K562 (cell line): ENCODE data around the gene SLC16A12. TPM values are rescaled to one million over a fixed set of nuclear protein-coding genes. Genes with fewer than 3 reads are reported as not detected.

Source experiments
- ATAC-seq: fragments of 200-7000 bp; cut with Tn5 transposase; 3 replicates; pipeline ENCODE4 v1.9.1; 2020; ENCODE audit warnings: moderate library complexity
- BruUV-seq: library from RNA; stranded (reverse); fragments of 400-500 nt; replicated peaks from 2 replicates; lab custom pipeline; 2021; lab: Mats Ljungman, UMichigan
- CTCF ChIA-PET: fragments of 300-600 bp; formaldehyde crosslinking; extraction: SDS; loops from one replicate; lab custom pipeline; 2021; ENCODE audit warnings: low intra/inter-chr PET ratio; lab: Yijun Ruan, JAX
- POLR2A ChIA-PET: fragments of 300-600, 350-650 bp; sonication (Branson Sonifier 250); formaldehyde crosslinking; extraction: SDS; loops from one replicate; lab custom pipeline; 2021; ENCODE audit warnings: antibody characterized with exemption, inconsistent platforms; lab: Yijun Ruan, JAX
- DNase-seq, 4 experiments: peaks; one replicate each; pipeline versions ENCODE4 v3.0.0 to v3.0.0-alpha.2; 2011 to 2018; ENCODE audit warnings: low spot score in 3 of 4, mixed read lengths in 3 of 4; ENCODE audit errors: extremely low read depth in 1 of 4
- FAIRE-seq: peaks from 2 replicates; lab custom pipeline; 2011; peaks lifted over from hg19 to GRCh38; lab: Jason Lieb, UNC
- H2AFZ ChIP-seq: 2 replicates; pipeline ENCODE4 v1.6.0; 2011; ENCODE audit warnings: low read depth, low read length, control low read depth, inconsistent platforms
- H3K27ac ChIP-seq: fragments of 200-600 bp; 3 replicates; pipeline ENCODE4 v1.8.0; 2011; ENCODE audit warnings: low read depth, mild to moderate bottlenecking, control low read depth, inconsistent platforms, low read length, moderate library complexity, mixed read lengths; ENCODE audit errors: extremely low read depth
- H3K27me3 ChIP-seq, 2 experiments: fragments of 300-600 bp in 1 of 2; 2 replicates in 1 of 2; 3 replicates in 1 of 2; pipeline versions ENCODE4 v1.6.0 to v1.8.0; 2011; ENCODE audit warnings: inconsistent platforms in 2 of 2, low read length in 2 of 2, mild to moderate bottlenecking in 1 of 2, mixed read lengths in 1 of 2, moderate library complexity in 1 of 2; ENCODE audit not compliant: control insufficient read depth in 2 of 2, insufficient read depth in 2 of 2
- H3K36me3 ChIP-seq: fragments of 300-600 bp; 3 replicates; pipeline ENCODE4 v1.8.0; 2011; ENCODE audit warnings: mild to moderate bottlenecking, low read length, inconsistent platforms; ENCODE audit not compliant: control insufficient read depth, insufficient read depth
- H3K4me1 ChIP-seq, 2 experiments: fragments of 200-600 bp in 1 of 2; replicated peaks in 1 of 2; 2 replicates in 1 of 2; 3 replicates in 1 of 2; pipeline versions ENCODE4 v1.5.1 to v1.8.0; 2011; ENCODE audit warnings: inconsistent platforms in 2 of 2, low read length in 2 of 2, mild to moderate bottlenecking in 1 of 2, mixed read lengths in 1 of 2, moderate library complexity in 1 of 2; ENCODE audit not compliant: control insufficient read depth in 2 of 2, insufficient read depth in 2 of 2
- H3K4me2 ChIP-seq: 2 replicates; pipeline ENCODE4 v1.6.1; 2011; ENCODE audit warnings: low read length, control low read depth, inconsistent platforms, mixed read lengths; ENCODE audit not compliant: insufficient read depth
- H3K4me3 ChIP-seq: fragments of 200-600 bp; sonication (generic), shearing (Covaris generic); 2 replicates; pipeline ENCODE4 v1.5.1; 2016; ENCODE audit warnings: control low read depth, inconsistent platforms
- H3K79me2 ChIP-seq: fragments of 200-600 bp; 3 replicates; pipeline ENCODE4 v1.8.0; 2011; ENCODE audit warnings: low read length, inconsistent platforms; ENCODE audit not compliant: control insufficient read depth, insufficient read depth
- H3K9ac ChIP-seq, 2 experiments: 2 replicates each; pipeline versions ENCODE4 v1.6.0 to v1.6.1; 2011; ENCODE audit warnings: low read depth in 2 of 2, low read length in 2 of 2, control low read depth in 1 of 2, inconsistent platforms in 1 of 2, mild to moderate bottlenecking in 1 of 2, mixed read lengths in 1 of 2; ENCODE audit not compliant: insufficient read depth in 1 of 2
- H3K9me1 ChIP-seq: one replicate; pipeline ENCODE4 v1.6.0; 2011; ENCODE audit warnings: inconsistent platforms, mild to moderate bottlenecking, low read length, moderate library complexity; ENCODE audit not compliant: control insufficient read depth, insufficient read depth
- H3K9me3 ChIP-seq: replicated peaks from 2 replicates; pipeline ENCODE4 v1.5.1; 2011; ENCODE audit warnings: low read depth, low read length, inconsistent platforms; ENCODE audit not compliant: control insufficient read depth, insufficient read depth
- H4K20me1 ChIP-seq: replicated peaks from 2 replicates; pipeline ENCODE4 v1.6.1; 2011; ENCODE audit warnings: low read length, inconsistent platforms, mixed read lengths; ENCODE audit not compliant: control insufficient read depth, insufficient read depth
- CEBPB ChIP-seq: fragments of 450-650 bp; IDR thresholded peaks from 2 replicates; pipeline ENCODE4 v1.6.1; 2016; ENCODE audit warnings: missing genetic modification characterization, missing compliant biosample characterization
- FOXP1 ChIP-seq: sonication (generic); formaldehyde crosslinking; IDR thresholded peaks from 2 replicates; pipeline ENCODE4 v1.8.0; 2022; ENCODE audit warnings: mild to moderate bottlenecking, missing genetic modification reagents
- MBD2 ChIP-seq: sonication (generic); IDR thresholded peaks from 2 replicates; pipeline ENCODE4 v1.6.1; 2016; ENCODE audit warnings: low read depth, borderline replicate concordance
- NCOA6 ChIP-seq: fragments of 450-650 bp; IDR thresholded peaks from 2 replicates; pipeline ENCODE4 v1.6.1; 2017; ENCODE audit warnings: mild to moderate bottlenecking
- RBM34 ChIP-seq: fragments of 200-400 bp; formaldehyde crosslinking; IDR thresholded peaks from 2 replicates; pipeline ENCODE4 v1.6.1; 2018; ENCODE audit warnings: low read length, borderline replicate concordance; ENCODE audit not compliant: insufficient read depth
- SPI1 ChIP-seq: IDR thresholded peaks from 2 replicates; pipeline ENCODE4 v1.6.1; 2011; ENCODE audit warnings: low read depth, low read length, control low read depth, borderline replicate concordance
- TCFL5 ChIP-seq: fragments of 250-450 bp; sonication (Bioruptor Pico); conservative IDR thresholded peaks from 2 replicates; pipeline ENCODE4 v1.6.1; 2021; ENCODE audit warnings: mild to moderate bottlenecking, moderate library complexity, matching md5 sums
- TEAD4 ChIP-seq, 2 experiments: sonication (generic) in 1 of 2; formaldehyde crosslinking in 1 of 2; IDR thresholded peaks; 2 replicates each; pipeline versions ENCODE4 v1.6.1 to v1.8.0; 2012 to 2022; ENCODE audit warnings: borderline replicate concordance in 1 of 2, inconsistent platforms in 1 of 2, low read length in 1 of 2, mild to moderate bottlenecking in 1 of 2, missing genetic modification reagents in 1 of 2
- WGBS: fragments of 100-300 bp; shearing (Covaris generic); methylation state at CpG from one replicate; pipeline ENCODE4 v1.1.6; 2016; ENCODE audit warnings: low coverage, mixed read lengths; ENCODE audit not compliant: insufficient coverage; ENCODE audit errors: missing lambda C conversion rate; 5-methylcytosine and 5-hydroxymethylcytosine counted together
- in situ Hi-C: fragments of 300-500 bp; cut with MboI; formaldehyde crosslinking; loops from 4 replicates; pipeline ENCODE4 v1.15.0; 2018; ENCODE audit warnings: inconsistent platforms, mixed read lengths
- intact Hi-C: fragments of 100-400 bp; cut with micrococcal nuclease; formaldehyde crosslinking; loops from 2 replicates; pipeline ENCODE4 v1.14.2; 2022
- polyA plus RNA-seq, 8 experiments: library from polyadenylated mRNA; depleted of rRNA in 4 of 8; stranded (reverse) in 5 of 8; unstranded in 3 of 8; fragments of >200 nt; fragmentation: Nextera tagmentation in 2 of 8; fragmentation: Illumina TruSeq in 1 of 8; extraction: Ambion mirVana in 2 of 8; extraction: Trizol in 1 of 8; gene quantifications; 2 replicates each; pipeline versions ENCODE4 v1.2.1 to v1.2.3, GENCODE V29; 2011 to 2014; ENCODE audit warnings: inconsistent platforms in 1 of 8, missing spikeins in 1 of 8
- total RNA-seq, 7 experiments: library from RNA; depleted of rRNA in 6 of 7; stranded (reverse); fragments of >200 nt in 6 of 7; fragmentation: Illumina TruSeq in 2 of 7; extraction: Trizol in 2 of 7; gene quantifications; 2 replicates each; pipeline versions ENCODE4 v1.2.1 to v1.2.3, GENCODE V29; 2011 to 2021; ENCODE audit warnings: low replicate concordance in 1 of 7
- TF ChIP-seq, protein P1 (sequence below): sonication (generic); IDR thresholded peaks from 2 replicates; pipeline ENCODE4 v1.6.1; 2016

The SLC16A12 gene
- total and polyA plus RNA-seq, 9 of the 15 experiments (the other 6 are each of a cell fraction or from before 2014, with no cell fraction given), result not detected

DNA sequence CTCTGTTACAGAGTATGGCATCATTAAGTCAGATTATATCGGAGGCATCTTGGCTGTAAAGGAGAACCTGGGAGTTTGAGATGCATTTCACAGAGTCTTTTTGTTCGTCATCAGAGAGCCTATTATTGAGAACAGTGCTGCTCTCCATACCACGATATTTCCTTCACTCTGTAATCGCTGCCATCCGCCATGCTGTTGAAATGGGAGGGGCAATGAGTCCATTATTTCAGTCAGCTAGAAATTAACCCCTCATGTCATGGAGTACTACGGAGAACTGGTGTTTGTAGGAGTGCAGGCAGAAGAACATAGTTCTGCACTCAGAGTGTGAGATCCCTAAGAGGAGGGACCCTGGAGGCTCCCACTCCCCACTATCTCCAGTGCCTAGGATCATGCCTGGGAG lies 59.2 kb downstream of the SLC16A12 start:
- no peak overlapping the region for H3K27ac ChIP-seq
- DNase-seq (no peak), FAIRE-seq (no peak)
- ChIA-PET CTCF (no interaction called here), POLR2A (no interaction called here)
- no peak for TF ChIP-seq SPI1
- TF ChIP-seq, all 486 proteins: peak for 0
- Histone ChIP-seq H3K9ac (no peak overlapping the region), H3K4me1 (no peaks in the 10 kb centered on the region), H3K79me2 (no peaks in the 10 kb centered on the region), H2AFZ (no peak overlapping the region), H3K9me1 (no peaks in the 10 kb centered on the region), H3K36me3 (no peaks in the 10 kb centered on the region), H3K27me3 (no peaks in the 10 kb centered on the region), H3K9me3 (no peaks in the 10 kb centered on the region), H3K4me3 (no peak overlapping the region), H3K4me2 (no peak overlapping the region), H4K20me1 (no peaks in the 10 kb centered on the region)
- peak; percentile 39; the same call in 2 of the 3 replicates for ATAC-seq
- intact Hi-C loops, result no loop called here
- in situ Hi-C loops, result no loop called here
- no TSS peak for BruUV-seq
- 1% methylated on average over 6 of the region's 6 CpGs for WGBS

DNA sequence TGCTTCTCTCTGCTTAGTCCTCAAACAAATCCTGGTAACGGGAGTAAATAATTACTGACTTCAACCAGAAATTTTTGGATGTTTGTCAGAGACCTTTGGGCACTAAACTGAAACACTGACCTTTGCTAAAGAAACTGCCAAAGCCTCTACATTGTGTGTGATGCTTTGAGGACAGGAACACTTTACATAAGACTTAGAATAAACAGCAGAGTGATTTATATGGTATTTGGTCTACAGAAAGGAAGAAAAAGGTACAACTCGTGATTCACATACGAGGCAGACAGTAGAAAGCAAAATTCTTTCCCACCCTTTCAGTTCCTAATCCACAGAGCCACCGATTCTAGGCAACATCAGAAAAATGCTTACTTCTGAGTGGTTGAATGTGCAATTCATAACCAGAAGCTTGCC lies 59.8 kb downstream of the SLC16A12 start:
- FAIRE-seq (no peak), DNase-seq (no peak), ATAC-seq (no peak)
- TF ChIP-seq MBD2 (no peak), TEAD4 (IDR thresholded peaks at IDR 0.05; ENCODE audit: low read length) (no peak), TEAD4 (CRISPR knock-in tag; IDR thresholded peaks at IDR 0.05; ENCODE audit: borderline replicate concordance) (no peak), TCFL5 (CRISPR knock-in tag) (no peak), NCOA6 (no peak), FOXP1 (CRISPR knock-in tag) (no peak), CEBPB (tag) (no peak), RBM34 (no peak)
- TF ChIP-seq, protein P1, sequence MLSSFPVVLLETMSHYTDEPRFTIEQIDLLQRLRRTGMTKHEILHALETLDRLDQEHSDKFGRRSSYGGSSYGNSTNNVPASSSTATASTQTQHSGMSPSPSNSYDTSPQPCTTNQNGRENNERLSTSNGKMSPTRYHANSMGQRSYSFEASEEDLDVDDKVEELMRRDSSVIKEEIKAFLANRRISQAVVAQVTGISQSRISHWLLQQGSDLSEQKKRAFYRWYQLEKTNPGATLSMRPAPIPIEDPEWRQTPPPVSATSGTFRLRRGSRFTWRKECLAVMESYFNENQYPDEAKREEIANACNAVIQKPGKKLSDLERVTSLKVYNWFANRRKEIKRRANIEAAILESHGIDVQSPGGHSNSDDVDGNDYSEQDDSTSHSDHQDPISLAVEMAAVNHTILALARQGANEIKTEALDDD, result no peak
- Histone ChIP-seq H2AFZ (no peak overlapping the region), H3K9me1 (no peaks in the 10 kb centered on the region), H4K20me1 (no peaks in the 10 kb centered on the region), H3K27ac (no peak overlapping the region), H3K9ac (no peak overlapping the region), H3K4me1 (no peaks in the 10 kb centered on the region), H3K9me3 (no peaks in the 10 kb centered on the region), H3K79me2 (no peaks in the 10 kb centered on the region), H3K4me3 (no peak overlapping the region), H3K36me3 (no peaks in the 10 kb centered on the region), H3K27me3 (no peaks in the 10 kb centered on the region), H3K4me2 (no peak overlapping the region)
- ChIA-PET POLR2A (no interaction called here), CTCF (no interaction called here)
- WGBS, result 6% methylated on average over 4 of the region's 4 CpGs
- in situ Hi-C loops (no loop called here), intact Hi-C loops (no loop called here)
- no TSS peak for BruUV-seq
